ENCODE data around the gene BCL2L13.

Gene BCL2L13

GRCh38 chr22:17705546-17705945, 67.0 kb downstream of the BCL2L13 start:
- Histone ChIP-seq H3K4me2 (ENCODE audit: low read length, poor library complexity, severe bottlenecking) (no peak overlapping the region), H3K9me3 (ENCODE audit: control insufficient read depth, low read length) (no peaks in the 10 kb centered on the region), H3K4me1 (ENCODE audit: control insufficient read depth, insufficient read depth, low read depth, low read length) (peaks cover 4% of the 10 kb centered on the region), H2AK5ac (ENCODE audit: low read length, severe bottlenecking) (no peak overlapping the region), H4K91ac (ENCODE audit: low read length) (no peak overlapping the region), H3K14ac (ENCODE audit: low read length in 2 of 2) (no peak overlapping the region), H3K36me3 (ENCODE audit: control insufficient read depth in 1 of 2, insufficient read depth in 2 of 2, low read depth in 1 of 2, low read length in 2 of 2) (peaks cover 13 to 24% of the 10 kb centered on the region in 2 experiments), H3K4ac (ENCODE audit: low read depth in 1 of 2, low read length in 2 of 2) (no peak overlapping the region), H3K27me3 (ENCODE audit: control insufficient read depth in 1 of 2, insufficient read depth in 1 of 2, low read length in 2 of 2) (no peaks in the 10 kb centered on the region), H2AFZ (ENCODE audit: low read depth, low read length) (no peak overlapping the region), H2BK12ac (ENCODE audit: low read length in 2 of 2) (no peak overlapping the region), H2BK15ac (ENCODE audit: low read depth, poor library complexity, severe bottlenecking) (peak overlapping the region; percentile 52), H2BK5ac (ENCODE audit: low read depth, low read length, poor library complexity, severe bottlenecking) (no peak overlapping the region), H3K18ac (ENCODE audit: low read depth in 1 of 2, low read length in 2 of 2) (peak overlapping the region in 1 of 2 experiments; percentile 75), H4K8ac (ENCODE audit: low read length) (peak overlapping the region; percentile 28), H3K23ac (ENCODE audit: low read length in 2 of 2) (no peak overlapping the region), H3K79me1 (replicated peaks; ENCODE audit: low read length, poor library complexity, severe bottlenecking) (peaks cover 6% of the 10 kb centered on the region), H2BK120ac (ENCODE audit: low read depth, low read length) (no peak overlapping the region), H3K27ac (ENCODE audit: low read length, poor library complexity, severe bottlenecking) (peak overlapping the region; percentile 91), H3K9ac (ENCODE audit: low read length) (peak overlapping the region; percentile 92), H3K4me3 (ENCODE audit: insufficient read depth in 1 of 2, low read depth in 1 of 2, low read length in 2 of 2) (no peak overlapping the region)
- 90% methylated on average over 3 of the region's 7 CpGs for WGBS
- DNase-seq = peak; percentile 23

DNA sequence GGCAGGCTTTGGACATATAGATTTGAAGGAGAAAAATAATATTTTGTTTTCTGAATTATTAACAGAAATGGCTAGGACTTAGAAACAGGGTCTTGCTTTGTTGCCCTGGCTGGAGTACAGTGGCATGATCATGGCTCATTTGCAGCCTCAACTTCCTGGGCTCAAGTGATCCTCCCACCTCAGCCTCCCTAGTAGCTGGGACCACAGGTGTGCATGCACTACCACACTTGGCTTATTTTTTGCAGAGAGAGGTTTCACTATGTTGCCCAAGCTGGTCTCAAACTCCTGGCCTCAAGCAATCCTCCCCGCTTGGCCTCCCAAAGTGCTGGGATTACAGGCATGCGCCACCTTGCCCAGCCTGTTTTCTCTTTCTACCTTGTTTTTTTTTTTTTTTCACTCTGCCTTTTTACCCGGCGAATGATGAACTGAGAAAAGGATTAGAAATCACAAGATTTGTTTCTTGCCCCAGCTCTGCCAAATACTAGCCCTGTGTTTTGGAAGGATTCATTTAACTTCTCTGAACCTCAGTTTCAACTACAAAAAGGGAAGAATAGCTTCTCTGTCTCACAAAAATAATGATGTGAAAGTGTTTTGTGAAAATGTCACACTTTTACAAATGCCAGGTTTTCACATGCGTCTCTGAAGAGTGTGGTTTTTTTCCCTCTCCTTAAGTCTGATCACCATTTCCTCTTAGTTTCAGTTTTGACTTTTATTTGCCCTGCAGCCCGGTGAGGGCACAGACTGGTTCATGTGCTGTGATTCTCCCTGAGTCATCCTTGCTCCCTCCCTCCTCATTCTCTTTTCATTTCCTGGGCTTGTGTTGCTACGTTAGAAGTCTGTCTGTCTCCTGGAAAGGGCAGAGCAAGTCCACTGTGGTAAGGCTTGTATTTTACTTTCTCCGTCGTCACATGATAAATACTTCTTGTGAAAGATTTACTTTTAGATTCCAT, 67.7 kb downstream of the BCL2L13 start:
- peak overlapping the region; percentile 52 for H4K8ac ChIP-seq (ENCODE audit: low read length)
- peak overlapping the region; percentile 92 for H3K9ac ChIP-seq (ENCODE audit: low read length)
- H3K4me1 ChIP-seq (ENCODE audit: control insufficient read depth, insufficient read depth, low read depth, low read length) = peaks cover 4% of the 10 kb centered on the region
- H3K9me3 ChIP-seq (ENCODE audit: control insufficient read depth, low read length) = no peaks in the 10 kb centered on the region
- no peak overlapping the region for H2BK5ac ChIP-seq (ENCODE audit: low read depth, low read length, poor library complexity, severe bottlenecking)
- no peaks in the 10 kb centered on the region for H3K27me3 ChIP-seq (ENCODE audit: control insufficient read depth in 1 of 2, insufficient read depth in 1 of 2, low read length in 2 of 2)
- H3K27ac ChIP-seq (ENCODE audit: low read length, poor library complexity, severe bottlenecking) = peak overlapping the region; percentile 91
- peaks cover 8% of the 10 kb centered on the region for H3K79me1 ChIP-seq (replicated peaks; ENCODE audit: low read length, poor library complexity, severe bottlenecking)
- DNase-seq = peak; percentile 97
- peak overlapping the region; percentile 35 to 59 for H3K4ac ChIP-seq (ENCODE audit: low read depth in 1 of 2, low read length in 2 of 2)
- H2AK5ac ChIP-seq (ENCODE audit: low read length, severe bottlenecking) = no peak overlapping the region
- H3K36me3 ChIP-seq (ENCODE audit: control insufficient read depth in 1 of 2, insufficient read depth in 2 of 2, low read depth in 1 of 2, low read length in 2 of 2) = peaks cover 13 to 24% of the 10 kb centered on the region in 2 experiments
- H2BK12ac ChIP-seq (ENCODE audit: low read length in 2 of 2) = peak overlapping the region in 1 of 2 experiments; percentile 15
- no peak overlapping the region for H3K23ac ChIP-seq (ENCODE audit: low read length in 2 of 2)
- peak overlapping the region in 1 of 2 experiments; percentile 78 for H3K4me3 ChIP-seq (ENCODE audit: insufficient read depth in 1 of 2, low read depth in 1 of 2, low read length in 2 of 2)
- WGBS = 46% methylated on average over 7 of the region's 9 CpGs
- H2AFZ ChIP-seq (ENCODE audit: low read depth, low read length) = no peak overlapping the region
- peak overlapping the region; percentile 28 for H4K91ac ChIP-seq (ENCODE audit: low read length)
- peak overlapping the region in 1 of 2 experiments; percentile 42 for H3K14ac ChIP-seq (ENCODE audit: low read length in 2 of 2)
- peak overlapping the region; percentile 24 for H3K4me2 ChIP-seq (ENCODE audit: low read length, poor library complexity, severe bottlenecking)
- no peak overlapping the region for H2BK120ac ChIP-seq (ENCODE audit: low read depth, low read length)
- H2BK15ac ChIP-seq (ENCODE audit: low read depth, poor library complexity, severe bottlenecking) = no peak overlapping the region
- H3K18ac ChIP-seq (ENCODE audit: low read depth in 1 of 2, low read length in 2 of 2) = peak overlapping the region in 1 of 2 experiments; percentile 64

DNA sequence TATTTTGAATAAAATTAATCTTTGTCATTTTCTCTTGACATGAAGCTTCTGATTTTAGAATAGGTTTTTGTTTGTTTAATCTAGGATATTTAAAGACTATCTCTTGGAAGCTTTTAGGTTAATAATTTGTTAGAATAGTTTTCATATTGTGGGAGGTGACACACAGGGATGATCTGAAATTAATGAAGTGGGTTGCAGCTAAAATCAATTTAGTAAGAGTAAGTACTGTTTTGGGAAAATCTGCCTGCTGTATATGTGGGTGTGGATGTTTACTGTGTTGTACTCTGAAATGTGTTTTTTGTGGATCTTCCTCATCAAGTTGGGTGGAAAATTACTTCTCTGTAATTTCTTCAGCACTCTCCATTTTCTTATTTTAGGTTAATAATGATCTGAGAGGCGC, 68.4 kb downstream of the BCL2L13 start:
- H3K18ac ChIP-seq (ENCODE audit: low read depth in 1 of 2, low read length in 2 of 2) = peak overlapping the region in 1 of 2 experiments; percentile 33
- no peak overlapping the region for H4K8ac ChIP-seq (ENCODE audit: low read length)
- H3K4ac ChIP-seq (ENCODE audit: low read depth in 1 of 2, low read length in 2 of 2) = peak overlapping the region in 1 of 2 experiments; percentile 41
- H2BK15ac ChIP-seq (ENCODE audit: low read depth, poor library complexity, severe bottlenecking) = no peak overlapping the region
- H3K79me1 ChIP-seq (replicated peaks; ENCODE audit: low read length, poor library complexity, severe bottlenecking) = peaks cover 12% of the 10 kb centered on the region
- no peak overlapping the region for H3K23ac ChIP-seq (ENCODE audit: low read length in 2 of 2)
- 100% methylated on average over 1 of the region's 1 CpG for WGBS
- H4K91ac ChIP-seq (ENCODE audit: low read length) = no peak overlapping the region
- no peak overlapping the region for H2BK12ac ChIP-seq (ENCODE audit: low read length in 2 of 2)
- H3K27ac ChIP-seq (ENCODE audit: low read length, poor library complexity, severe bottlenecking) = peak overlapping the region; percentile 91
- H2BK5ac ChIP-seq (ENCODE audit: low read depth, low read length, poor library complexity, severe bottlenecking) = no peak overlapping the region
- no peak for DNase-seq
- no peaks in the 10 kb centered on the region for H3K9me3 ChIP-seq (ENCODE audit: control insufficient read depth, low read length)
- no peak overlapping the region for H3K14ac ChIP-seq (ENCODE audit: low read length in 2 of 2)
- H3K4me3 ChIP-seq (ENCODE audit: insufficient read depth in 1 of 2, low read depth in 1 of 2, low read length in 2 of 2) = peak overlapping the region in 1 of 2 experiments; percentile 78
- peak overlapping the region; percentile 88 for H3K4me2 ChIP-seq (ENCODE audit: low read length, poor library complexity, severe bottlenecking)
- no peak overlapping the region for H2AFZ ChIP-seq (ENCODE audit: low read depth, low read length)
- H3K9ac ChIP-seq (ENCODE audit: low read length) = peak overlapping the region; percentile 92
- peaks cover 13 to 22% of the 10 kb centered on the region in 2 experiments for H3K36me3 ChIP-seq (ENCODE audit: control insufficient read depth in 1 of 2, insufficient read depth in 2 of 2, low read depth in 1 of 2, low read length in 2 of 2)
- H2BK120ac ChIP-seq (ENCODE audit: low read depth, low read length) = no peak overlapping the region
- H3K27me3 ChIP-seq (ENCODE audit: control insufficient read depth in 1 of 2, insufficient read depth in 1 of 2, low read length in 2 of 2) = no peaks in the 10 kb centered on the region
- H3K4me1 ChIP-seq (ENCODE audit: control insufficient read depth, insufficient read depth, low read depth, low read length) = peaks cover 4% of the 10 kb centered on the region
- peak overlapping the region; percentile 48 for H2AK5ac ChIP-seq (ENCODE audit: low read length, severe bottlenecking)

DNA sequence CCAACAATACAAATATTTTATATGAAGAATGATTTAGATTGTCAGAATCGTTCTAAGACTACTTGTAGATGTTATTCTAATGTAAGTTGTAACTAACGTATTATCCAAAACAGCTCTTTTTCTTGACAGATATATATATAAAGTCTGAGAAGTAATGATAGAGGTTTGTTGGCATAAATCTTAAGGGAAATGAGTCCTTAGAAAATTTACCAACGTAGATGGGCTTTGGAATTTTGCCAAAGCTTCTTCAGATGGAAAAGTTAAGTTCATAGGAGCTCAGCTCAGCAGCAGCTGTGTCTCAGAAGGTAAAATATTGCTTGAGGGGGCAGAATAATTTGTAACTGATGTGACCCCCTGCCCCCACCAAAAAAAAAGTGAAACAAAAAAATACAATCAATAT, 69.0 kb downstream of the BCL2L13 start:
- no peak overlapping the region for H2BK120ac ChIP-seq (ENCODE audit: low read depth, low read length)
- no peak overlapping the region for H4K8ac ChIP-seq (ENCODE audit: low read length)
- peaks cover 9 to 17% of the 10 kb centered on the region in 2 experiments for H3K36me3 ChIP-seq (ENCODE audit: control insufficient read depth in 1 of 2, insufficient read depth in 2 of 2, low read depth in 1 of 2, low read length in 2 of 2)
- H3K4me2 ChIP-seq (ENCODE audit: low read length, poor library complexity, severe bottlenecking) = peak overlapping the region; percentile 88
- no peak overlapping the region for H4K91ac ChIP-seq (ENCODE audit: low read length)
- no peak overlapping the region for H3K18ac ChIP-seq (ENCODE audit: low read depth in 1 of 2, low read length in 2 of 2)
- no peak overlapping the region for H2AFZ ChIP-seq (ENCODE audit: low read depth, low read length)
- H3K9me3 ChIP-seq (ENCODE audit: control insufficient read depth, low read length) = no peaks in the 10 kb centered on the region
- no peak overlapping the region for H2BK5ac ChIP-seq (ENCODE audit: low read depth, low read length, poor library complexity, severe bottlenecking)
- peak overlapping the region; percentile 92 for H3K9ac ChIP-seq (ENCODE audit: low read length)
- peak overlapping the region in 1 of 2 experiments; percentile 78 for H3K4me3 ChIP-seq (ENCODE audit: insufficient read depth in 1 of 2, low read depth in 1 of 2, low read length in 2 of 2)
- no peak overlapping the region for H3K23ac ChIP-seq (ENCODE audit: low read length in 2 of 2)
- H3K27ac ChIP-seq (ENCODE audit: low read length, poor library complexity, severe bottlenecking) = peak overlapping the region; percentile 91
- H3K14ac ChIP-seq (ENCODE audit: low read length in 2 of 2) = no peak overlapping the region
- H2BK15ac ChIP-seq (ENCODE audit: low read depth, poor library complexity, severe bottlenecking) = no peak overlapping the region
- no peaks in the 10 kb centered on the region for H3K27me3 ChIP-seq (ENCODE audit: control insufficient read depth in 1 of 2, insufficient read depth in 1 of 2, low read length in 2 of 2)
- peak; percentile 43 for DNase-seq
- WGBS = 5% methylated on average over 1 of the region's 3 CpGs
- peaks cover 9% of the 10 kb centered on the region for H3K79me1 ChIP-seq (replicated peaks; ENCODE audit: low read length, poor library complexity, severe bottlenecking)
- no peak overlapping the region for H2AK5ac ChIP-seq (ENCODE audit: low read length, severe bottlenecking)
- H2BK12ac ChIP-seq (ENCODE audit: low read length in 2 of 2) = no peak overlapping the region
- H3K4me1 ChIP-seq (ENCODE audit: control insufficient read depth, insufficient read depth, low read depth, low read length) = peaks cover 4% of the 10 kb centered on the region
- no peak overlapping the region for H3K4ac ChIP-seq (ENCODE audit: low read depth in 1 of 2, low read length in 2 of 2)
